Pancreas (tissue), 10 donors: ENCODE results near the gene ERC1. TPM values are rescaled to one million over a fixed set of nuclear protein-coding genes. Genes with fewer than 3 reads are reported as not detected.
"Not testable (repeated sequence)": the region's sequence is repeated elsewhere in the genome, so short reads cannot be mapped to it uniquely, and the experiment has no call there.

Experiments
- ATAC-seq, 4 donors: fragments of 200-7000 bp; cut with Tn5 transposase; one replicate each; pipeline versions ENCODE4 v1.8.0 to v1.9.1; 2020; ENCODE audit warnings: mild to moderate bottlenecking in 4 of 4, moderate library complexity in 4 of 4
- DNase-seq, 6 donors: peaks; one replicate each; pipeline ENCODE4 v3.0.0-alpha.2; 2020
- FAIRE-seq: peaks from 2 replicates; lab custom pipeline; 2012; peaks lifted over from hg19 to GRCh38; lab: Jason Lieb, UNC
- H3K27ac ChIP-seq, 4 donors: fragments of 200-600 bp; sonication (generic); 1 replicate in 3 of 4; 2 replicates in 1 of 4; pipeline versions ENCODE4 v1.5.0 to v1.8.0; 2020
- H3K27me3 ChIP-seq, 4 donors: fragments of 200-600 bp; one replicate each; pipeline ENCODE4 v1.8.0; 2021
- H3K36me3 ChIP-seq, 3 donors: fragments of 200-600 bp; sonication (generic) in 1 of 3; one replicate each; pipeline versions ENCODE4 v1.5.0 to v1.8.0; 2020 to 2021
- H3K4me1 ChIP-seq, 3 donors: fragments of 200-600 bp; one replicate each; pipeline ENCODE4 v1.8.0; 2021
- H3K4me3 ChIP-seq, 4 donors: fragments of 200-600 bp; sonication (generic) in 2 of 4; one replicate each; pipeline versions ENCODE4 v1.5.0 to v1.8.0; 2020 to 2021
- H3K9me3 ChIP-seq, 4 donors: fragments of 200-600 bp; one replicate each; pipeline ENCODE4 v1.8.0; 2021
- WGBS, 2 donors: extraction: QIAGEN DNeasy Blood & Tissue Kit; methylation state at CpG; one replicate each; pipeline ENCODE4 v1.1.7; 2013; 5-methylcytosine and 5-hydroxymethylcytosine counted together
- intact Hi-C, 3 donors: fragments of 100-400 bp; cut with DNase I; formaldehyde crosslinking; loops; one replicate each; pipeline versions ENCODE4 v1.11.1 to v1.14.2; 2022
- polyA plus RNA-seq, 2 donors: library from polyadenylated mRNA; stranded (reverse); fragments of 200-250 nt; gene quantifications; one replicate each; pipeline ENCODE4 v1.2.3, GENCODE V29; 2013
- total RNA-seq, 6 donors: library from RNA; stranded (reverse); fragmentation: NEBNext Ultra II Directional in 4 of 6; extraction: Animal tissue kit (Norgen Biotek cat#: 25700) in 4 of 6; gene quantifications; one replicate each; pipeline versions ENCODE4 v1.2.1 to v1.2.4, GENCODE V29; 2021 to 2023
- TF ChIP-seq, protein P1 (sequence below), 4 donors: fragments of 200-600 bp; sonication (generic) in 3 of 4; IDR thresholded peaks; one replicate each; pipeline versions ENCODE4 v1.5.0 to v1.8.0; 2021; ENCODE audit warnings: antibody characterized with exemption in 4 of 4
- donor health status: healthy with polysubstance abuse.
- donor health status: DM: no; HTN: no; CAD: no; lungs with moderate emphysema.
- donor health status: DM: no; HTN: no; CAD: no.
- donor health status: control.
- donor health status: control.
- donor health status: Bipolar disorder and iron deficiency.
- donor health status: DM: yes; HTN: yes; CAD: no.
- donor health status: DM: no; HTN: no; CAD: no.
- donor health status: DM: no; HTN: no; CAD: no.
- donor health status: DM: yes; HTN: yes; CAD: no.

Gene ERC1
- total and polyA plus RNA-seq, 8 donors, result 4.1 to 41.4 (median 20.5) TPM

GRCh38 chr12:992647-993046, 1.6 kb downstream of the ERC1 start:
- WGBS, 2 donors, result 2 to 7% methylated on average over 1 of the region's 1 CpG
- no peaks in the 10 kb centered on the region for H3K27me3 ChIP-seq
- FAIRE-seq, result no peak
- H3K4me3 ChIP-seq, result peak overlapping the region in 1 of 4 donors; percentile 89
- H3K27ac ChIP-seq, result no peak overlapping the region
- H3K36me3 ChIP-seq, result no peaks in the 10 kb centered on the region
- intact Hi-C loops, result no loop called here
- no peaks in the 10 kb centered on the region for H3K9me3 ChIP-seq
- H3K4me1 ChIP-seq, result peaks cover 3 to 19% (median 15%) of the 10 kb centered on the region in 3 donors
- DNase-seq, result no peak
- ATAC-seq, result no peak
- TF ChIP-seq, protein P1, sequence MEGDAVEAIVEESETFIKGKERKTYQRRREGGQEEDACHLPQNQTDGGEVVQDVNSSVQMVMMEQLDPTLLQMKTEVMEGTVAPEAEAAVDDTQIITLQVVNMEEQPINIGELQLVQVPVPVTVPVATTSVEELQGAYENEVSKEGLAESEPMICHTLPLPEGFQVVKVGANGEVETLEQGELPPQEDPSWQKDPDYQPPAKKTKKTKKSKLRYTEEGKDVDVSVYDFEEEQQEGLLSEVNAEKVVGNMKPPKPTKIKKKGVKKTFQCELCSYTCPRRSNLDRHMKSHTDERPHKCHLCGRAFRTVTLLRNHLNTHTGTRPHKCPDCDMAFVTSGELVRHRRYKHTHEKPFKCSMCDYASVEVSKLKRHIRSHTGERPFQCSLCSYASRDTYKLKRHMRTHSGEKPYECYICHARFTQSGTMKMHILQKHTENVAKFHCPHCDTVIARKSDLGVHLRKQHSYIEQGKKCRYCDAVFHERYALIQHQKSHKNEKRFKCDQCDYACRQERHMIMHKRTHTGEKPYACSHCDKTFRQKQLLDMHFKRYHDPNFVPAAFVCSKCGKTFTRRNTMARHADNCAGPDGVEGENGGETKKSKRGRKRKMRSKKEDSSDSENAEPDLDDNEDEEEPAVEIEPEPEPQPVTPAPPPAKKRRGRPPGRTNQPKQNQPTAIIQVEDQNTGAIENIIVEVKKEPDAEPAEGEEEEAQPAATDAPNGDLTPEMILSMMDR (IDR thresholded peaks at IDR 0.05), result no peak

DNA sequence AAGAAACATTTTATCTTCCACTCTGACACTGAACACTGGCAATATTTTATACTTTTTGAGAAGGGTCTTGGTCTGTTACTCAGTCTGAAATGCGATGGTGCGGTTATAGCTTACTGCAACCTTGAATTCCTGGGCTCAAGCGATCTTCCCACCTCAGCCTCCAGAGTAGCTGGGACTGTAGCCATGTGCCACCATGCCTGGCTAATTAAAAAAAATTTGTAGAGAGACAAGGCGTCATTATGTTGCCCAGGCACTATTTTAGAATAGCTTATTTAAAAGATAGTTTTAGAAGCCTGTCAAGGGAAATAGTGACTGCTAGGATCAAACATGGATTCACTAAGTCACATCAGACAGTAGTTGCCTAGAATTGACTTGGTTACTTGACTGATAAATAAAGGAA, 5.9 kb downstream of the ERC1 start:
- WGBS, 2 donors, result 80 to 84% methylated on average over 4 of the region's 4 CpGs
- Histone ChIP-seq H3K4me3 (no peak overlapping the region), H3K27ac (no peak overlapping the region), H3K9me3 (no peaks in the 10 kb centered on the region), H3K4me1 (peaks cover 3 to 10% (median 8%) of the 10 kb centered on the region in 3 donors), H3K36me3 (no peaks in the 10 kb centered on the region), H3K27me3 (no peaks in the 10 kb centered on the region)
- TF ChIP-seq, protein P1 (IDR thresholded peaks at IDR 0.05), result no peak
- ATAC-seq (no peak), DNase-seq (no peak), FAIRE-seq (no peak)
- intact Hi-C loops, result no loop called here

DNA sequence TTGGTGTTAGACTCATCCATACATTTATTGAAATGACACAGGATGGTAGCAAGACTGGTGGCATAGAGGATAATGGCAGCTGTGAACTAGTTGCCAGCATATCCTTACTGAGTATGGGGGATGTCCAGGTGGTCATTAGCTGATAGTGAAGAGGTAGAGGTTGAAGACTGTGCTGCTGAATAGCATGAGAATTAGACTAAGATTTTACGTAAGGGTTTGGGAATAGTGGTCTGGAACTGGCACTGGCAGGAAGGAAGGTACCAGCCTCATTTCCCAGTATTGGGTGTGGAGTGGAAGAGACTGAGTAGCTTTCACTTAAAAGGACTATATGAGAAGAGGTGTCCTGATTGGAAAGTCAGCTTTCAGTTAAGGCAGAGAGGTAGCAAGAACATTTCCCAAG, 6.5 kb downstream of the ERC1 start:
- intact Hi-C loops, result no loop called here
- no peak for DNase-seq
- Histone ChIP-seq H3K36me3 (no peaks in the 10 kb centered on the region), H3K9me3 (no peaks in the 10 kb centered on the region), H3K4me1 (peaks cover 3 to 10% (median 3%) of the 10 kb centered on the region in 3 donors), H3K27me3 (no peaks in the 10 kb centered on the region), H3K4me3 (no peak overlapping the region), H3K27ac (no peak overlapping the region)
- ATAC-seq, result no peak
- no peak for FAIRE-seq
- TF ChIP-seq, protein P1 (IDR thresholded peaks at IDR 0.05), result no peak
- 81 to 94% methylated on average over 1 of the region's 1 CpG for WGBS, 2 donors

DNA sequence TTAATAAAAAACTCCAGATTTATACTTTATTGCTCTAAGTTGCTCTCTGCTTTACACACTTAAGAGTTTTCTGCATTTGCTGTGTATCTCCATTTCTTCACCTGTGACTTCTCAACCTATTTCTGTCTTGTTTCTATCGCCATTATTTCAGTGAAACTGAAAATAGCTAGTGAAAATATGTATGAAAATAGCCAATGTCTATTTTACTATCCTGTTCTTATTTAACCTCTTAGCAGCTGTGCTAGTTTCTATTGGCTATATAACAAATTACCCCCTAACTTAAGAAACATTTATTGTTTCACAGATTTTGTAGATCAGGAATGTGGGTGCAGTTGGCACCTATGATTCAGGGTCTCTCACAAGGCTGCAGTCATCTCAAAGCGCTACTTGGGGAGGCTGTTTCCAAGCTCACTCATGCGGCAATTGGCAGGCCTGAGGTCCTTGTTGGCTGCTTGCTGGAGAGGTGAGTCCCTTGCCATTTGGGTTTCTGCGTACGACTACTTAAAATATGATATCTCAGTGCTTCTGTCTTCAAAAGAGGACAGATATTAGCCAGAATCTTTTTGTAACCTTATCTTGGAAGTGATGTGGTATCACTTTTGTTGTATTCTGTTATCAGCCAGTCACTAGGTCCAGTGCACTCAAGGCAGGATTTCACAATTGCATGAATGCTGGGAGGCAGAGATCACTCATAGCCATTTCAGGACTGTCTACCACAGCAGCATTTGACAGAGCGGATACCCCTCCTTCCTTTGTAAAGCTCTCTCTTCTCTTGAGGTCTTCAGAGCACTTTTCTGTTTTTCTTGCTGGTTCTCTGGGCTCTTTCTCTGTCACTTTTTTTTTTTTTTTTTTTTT, 7.2 kb downstream of the ERC1 start:
- no peak for FAIRE-seq
- no peak overlapping the region for H3K27ac ChIP-seq
- no peak for ATAC-seq
- TF ChIP-seq, protein P1 (IDR thresholded peaks at IDR 0.05), result no peak
- no peak overlapping the region for H3K4me3 ChIP-seq
- H3K9me3 ChIP-seq, result no peaks in the 10 kb centered on the region
- no peaks in the 10 kb centered on the region for H3K27me3 ChIP-seq
- H3K36me3 ChIP-seq, result no peaks in the 10 kb centered on the region
- H3K4me1 ChIP-seq, result peaks cover 0 to 2% (median 0%) of the 10 kb centered on the region in 3 donors
- no peak for DNase-seq
- 83 to 87% methylated on average over 6 of the region's 6 CpGs for WGBS, 2 donors
- intact Hi-C loops, result no loop called here

GRCh38 chr12:999736-1000135, 8.7 kb downstream of the ERC1 start:
- ATAC-seq, intact Hi-C loops, H3K9me3 ChIP-seq, FAIRE-seq, H3K36me3 ChIP-seq, H3K4me1 ChIP-seq, H3K4me3 ChIP-seq, H3K27me3 ChIP-seq, DNase-seq, H3K27ac ChIP-seq: not testable (repeated sequence)
- WGBS, 2 donors, result 96 to 98% methylated on average over 7 of the region's 7 CpGs
